CD14-positive monocyte (primary cell): ENCODE data around the gene C1QL1. TPM values are rescaled to one million over a fixed set of nuclear protein-coding genes. Genes with fewer than 3 reads are reported as not detected.

Experiments
- DNase-seq, 3 donors: peaks; one replicate each; pipeline ENCODE4 v3.0.0-alpha.2; 2011 to 2022
- H2AFZ ChIP-seq: 2 replicates; pipeline ENCODE4 v1.6.0; 2012; ENCODE audit warnings: mild to moderate bottlenecking, low read depth, low read length, inconsistent platforms; ENCODE audit not compliant: insufficient read depth, poor library complexity, severe bottlenecking
- H3K27ac ChIP-seq, 2 donors: 1 replicate in 1 of 2; 2 replicates in 1 of 2; pipeline ENCODE4 v1.5.1; 2012 to 2013; ENCODE audit warnings: low read length in 2 of 2, control low read depth in 1 of 2, inconsistent platforms in 1 of 2, low read depth in 1 of 2, mild to moderate bottlenecking in 1 of 2
- H3K27me3 ChIP-seq, 2 donors: one replicate each; pipeline versions ENCODE4 v1.6.0 to v1.6.1; 2011 to 2013; ENCODE audit warnings: low read length in 2 of 2; ENCODE audit not compliant: control insufficient read depth in 2 of 2, insufficient read depth in 2 of 2
- H3K36me3 ChIP-seq, 2 donors: replicated peaks in 1 of 2; 1 replicate in 1 of 2; 2 replicates in 1 of 2; pipeline versions ENCODE4 v1.5.1 to v1.6.1; 2012 to 2013; ENCODE audit warnings: low read length in 2 of 2, control low read depth in 1 of 2, inconsistent platforms in 1 of 2, mild to moderate bottlenecking in 1 of 2; ENCODE audit not compliant: insufficient read depth in 2 of 2, control insufficient read depth in 1 of 2
- H3K4me1 ChIP-seq, 2 donors: 1 replicate in 1 of 2; 2 replicates in 1 of 2; pipeline versions ENCODE4 v1.5.1 to v1.6.1; 2012 to 2013; ENCODE audit warnings: low read length in 2 of 2, control low read depth in 1 of 2, inconsistent platforms in 1 of 2, mild to moderate bottlenecking in 1 of 2, moderate library complexity in 1 of 2; ENCODE audit not compliant: insufficient read depth in 2 of 2, control insufficient read depth in 1 of 2
- H3K4me2 ChIP-seq: replicated peaks from 2 replicates; pipeline ENCODE3; 2012; ENCODE audit warnings: low read length, moderate library complexity, mild to moderate bottlenecking; ENCODE audit not compliant: poor library complexity, severe bottlenecking; ENCODE audit errors: extremely low read depth
- H3K4me3 ChIP-seq, 3 experiments: fragments of 200-600 bp in 1 of 3; sonication (generic) in 1 of 3; replicated peaks in 1 of 3; 1 replicate in 2 of 3; 2 replicates in 1 of 3; pipeline ENCODE4 v1.5.1; 2011 to 2013; ENCODE audit warnings: low read length in 3 of 3, mild to moderate bottlenecking in 3 of 3, control low read depth in 2 of 3, low read depth in 2 of 3, inconsistent platforms in 1 of 3, moderate library complexity in 1 of 3
- H3K79me2 ChIP-seq: 2 replicates; pipeline ENCODE4 v1.6.0; 2012; ENCODE audit warnings: mild to moderate bottlenecking, control low read depth, inconsistent platforms, low read length, moderate library complexity; ENCODE audit not compliant: insufficient read depth
- H3K9ac ChIP-seq: 2 replicates; pipeline ENCODE4 v1.6.0; 2017; ENCODE audit warnings: low read length, mild to moderate bottlenecking; ENCODE audit not compliant: insufficient read depth, poor library complexity, severe bottlenecking
- H3K9me3 ChIP-seq, 2 donors: replicated peaks in 1 of 2; 1 replicate in 1 of 2; 2 replicates in 1 of 2; pipeline versions ENCODE4 v1.5.1 to v1.6.1; 2012 to 2013; ENCODE audit warnings: low read length in 2 of 2, control low read depth in 1 of 2; ENCODE audit not compliant: control insufficient read depth in 1 of 2, insufficient read depth in 1 of 2
- H4K20me1 ChIP-seq: 2 replicates; pipeline ENCODE4 v1.6.0; 2012; ENCODE audit warnings: mild to moderate bottlenecking, low read length, control low read depth, moderate library complexity; ENCODE audit not compliant: insufficient read depth
- H3K27ac Mint-ChIP-seq, 7 donors: one replicate each; pipeline ENCODE4 v1.8.0; 2020; ENCODE audit warnings: mild to moderate bottlenecking in 7 of 7, mixed read lengths in 7 of 7, moderate library complexity in 6 of 7, inconsistent platforms in 2 of 7
- H3K27me3 Mint-ChIP-seq, 3 donors: one replicate each; pipeline ENCODE4 v1.8.0; 2021 to 2022; ENCODE audit warnings: low read depth in 3 of 3, mild to moderate bottlenecking in 3 of 3, mixed read lengths in 3 of 3, moderate library complexity in 3 of 3, inconsistent platforms in 1 of 3
- H3K36me3 Mint-ChIP-seq, 2 donors: one replicate each; pipeline ENCODE4 v1.8.0; 2020; ENCODE audit warnings: mixed read lengths in 2 of 2, inconsistent platforms in 1 of 2, mild to moderate bottlenecking in 1 of 2
- H3K4me1 Mint-ChIP-seq: one replicate; pipeline ENCODE4 v1.8.0; 2020; ENCODE audit warnings: mild to moderate bottlenecking, mixed read lengths
- H3K4me3 Mint-ChIP-seq, 2 donors: one replicate each; pipeline ENCODE4 v1.8.0; 2020; ENCODE audit warnings: mild to moderate bottlenecking in 2 of 2, mixed read lengths in 2 of 2, moderate library complexity in 1 of 2
- H3K9me3 Mint-ChIP-seq, 7 donors: one replicate each; pipeline ENCODE4 v1.8.0; 2020 to 2022; ENCODE audit warnings: mixed read lengths in 7 of 7, mild to moderate bottlenecking in 6 of 7, moderate library complexity in 6 of 7, inconsistent platforms in 2 of 7
- CTCF ChIP-seq: fragments of 200-600 bp; IDR thresholded peaks from one replicate; pipeline ENCODE4 v1.8.0; 2022; ENCODE audit warnings: antibody characterized with exemption, mild to moderate bottlenecking
- WGBS: methylation state at CpG from one replicate; pipeline ENCODE4 v1.1.5; 2013; ENCODE audit warnings: missing lambda C conversion rate; ENCODE audit not compliant: insufficient coverage; 5-methylcytosine and 5-hydroxymethylcytosine counted together
- intact Hi-C, 2 donors: fragments of 100-400 bp; cut with micrococcal nuclease; formaldehyde crosslinking; loops; one replicate each; pipeline versions ENCODE4 v1.15.0 to v1.15.1; 2023
- polyA plus RNA-seq, 3 donors: library from polyadenylated mRNA; depleted of rRNA in 1 of 3; unstranded in 2 of 3; stranded (reverse) in 1 of 3; fragments of 300-500 nt in 2 of 3; fragments of >200 nt in 1 of 3; fragmentation: Illumina TruSeq in 2 of 3; gene quantifications; 1 replicate in 2 of 3; 2 replicates in 1 of 3; pipeline ENCODE4 v1.2.3, GENCODE V29; 2012 to 2021

The C1QL1 gene
- polyA plus RNA-seq, 3 donors: not detected

GRCh38 chr17:44940768-44941167 is 27.3 kb downstream of the C1QL1 start:
- Mint-ChIP-seq H3K4me1 (peaks cover 2% of the 10 kb centered on the region), H3K27me3 (peaks cover 0 to 2% (median 0%) of the 10 kb centered on the region in 3 donors), H3K4me3 (no peak overlapping the region), H3K36me3 (peaks cover 18 to 56% of the 10 kb centered on the region in 2 donors), H3K9me3 (peaks cover 0 to 5% (median 2%) of the 10 kb centered on the region in 7 donors), H3K27ac (no peak overlapping the region)
- intact Hi-C loops: no loop called here
- no peak overlapping the region for H3K9ac ChIP-seq
- H3K79me2 ChIP-seq: peaks cover 95% of the 10 kb centered on the region
- H3K27ac ChIP-seq: no peak overlapping the region
- 100% methylated on average over 1 of the region's 1 CpG for WGBS
- H3K27me3 ChIP-seq: no peaks in the 10 kb centered on the region
- no peak overlapping the region for H2AFZ ChIP-seq
- TF ChIP-seq CTCF: no peak
- H3K4me1 ChIP-seq: peaks cover 0 to 4% of the 10 kb centered on the region in 2 donors
- H3K4me3 ChIP-seq: no peak overlapping the region
- no peaks in the 10 kb centered on the region for H4K20me1 ChIP-seq
- DNase-seq: no peak
- H3K4me2 ChIP-seq: no peak overlapping the region
- no peaks in the 10 kb centered on the region for H3K9me3 ChIP-seq
- H3K36me3 ChIP-seq: peaks cover 9 to 41% of the 10 kb centered on the region in 2 donors

GRCh38 chr17:44940317-44940716 is 27.8 kb downstream of the C1QL1 start:
- H4K20me1 ChIP-seq: no peaks in the 10 kb centered on the region
- H3K4me3 Mint-ChIP-seq: no peak overlapping the region

More at GRCh38 chr17:44940317-44940716, 27.8 kb downstream of the C1QL1 start:
- Histone ChIP-seq H3K79me2 (peaks cover 95% of the 10 kb centered on the region), H3K27ac (no peak overlapping the region), H3K4me3 (no peak overlapping the region), H2AFZ (no peak overlapping the region), H3K9ac (no peak overlapping the region), H3K4me2 (no peak overlapping the region), H3K9me3 (no peaks in the 10 kb centered on the region), H3K27me3 (no peaks in the 10 kb centered on the region), H3K4me1 (no peaks in the 10 kb centered on the region), H3K36me3 (peaks cover 13 to 45% of the 10 kb centered on the region in 2 donors)
- 100% methylated on average over 2 of the region's 4 CpGs for WGBS
- Mint-ChIP-seq H3K27me3 (peaks cover 0 to 2% (median 0%) of the 10 kb centered on the region in 3 donors), H3K9me3 (peaks cover 0 to 5% (median 2%) of the 10 kb centered on the region in 7 donors), H3K27ac (no peak overlapping the region), H3K36me3 (peaks cover 23 to 61% of the 10 kb centered on the region in 2 donors), H3K4me1 (peaks cover 2% of the 10 kb centered on the region)
- TF ChIP-seq CTCF: no peak
- DNase-seq: no peak
- intact Hi-C loops: no loop called here
